IMR-90 (cell line): ENCODE measurements around the gene RCL1. TPM values are rescaled to one million over a fixed set of nuclear protein-coding genes. Genes with fewer than 3 reads are reported as not detected.

Experiments used
- ATAC-seq: fragments of 200-7000 bp; cut with Tn5 transposase; 2 replicates; pipeline ENCODE4 v1.9.1; 2020; ENCODE audit warnings: low read depth, mild to moderate bottlenecking, moderate library complexity
- BruUV-seq: library from RNA; stranded (reverse); fragments of 400-500 nt; replicated peaks from 2 replicates; lab custom pipeline; 2021; lab: Mats Ljungman, UMichigan
- CTCF ChIA-PET: fragments of 300-600 bp; formaldehyde crosslinking; extraction: SDS; loops from one replicate; lab custom pipeline; 2021; ENCODE audit warnings: antibody characterized with exemption; lab: Yijun Ruan, JAX
- POLR2A ChIA-PET: fragments of 300-600 bp; sonication (Branson Sonifier 250); formaldehyde crosslinking; loops from one replicate; lab custom pipeline; 2022; ENCODE audit warnings: antibody characterized with exemption; ENCODE audit not compliant: unreplicated experiment; lab: Charles Lee
- DNase-seq: peaks from one replicate; pipeline ENCODE4 v3.0.0; 2013
- H2AFZ ChIP-seq: replicated peaks from 2 replicates; pipeline ENCODE3; 2013; ENCODE audit warnings: low read length, mild to moderate bottlenecking; ENCODE audit not compliant: poor library complexity
- H2AK5ac ChIP-seq: 2 replicates; pipeline ENCODE4 v1.6.1; 2013; ENCODE audit warnings: low read depth, low read length, inconsistent platforms
- H2AK9ac ChIP-seq: replicated peaks from 2 replicates; pipeline ENCODE3; 2013; ENCODE audit warnings: mild to moderate bottlenecking, low read depth, low read length, moderate library complexity; ENCODE audit not compliant: poor library complexity
- H2BK120ac ChIP-seq: 2 replicates; pipeline ENCODE4 v1.6.1; 2013; ENCODE audit warnings: low read depth, low read length, inconsistent platforms
- H2BK15ac ChIP-seq: 3 replicates; pipeline ENCODE4 v1.6.1; 2013; ENCODE audit warnings: low read depth, low read length, inconsistent platforms
- H2BK20ac ChIP-seq: 2 replicates; pipeline ENCODE4 v1.6.1; 2013; ENCODE audit warnings: low read depth, mild to moderate bottlenecking, inconsistent platforms, low read length, moderate library complexity
- H2BK5ac ChIP-seq: 2 replicates; pipeline ENCODE4 v1.6.1; 2013; ENCODE audit warnings: mild to moderate bottlenecking, low read depth, low read length, inconsistent platforms; ENCODE audit not compliant: poor library complexity, severe bottlenecking
- H3K14ac ChIP-seq: replicated peaks from 2 replicates; pipeline ENCODE4 v1.6.1; 2013; ENCODE audit warnings: low read depth, low read length, inconsistent platforms
- H3K18ac ChIP-seq: 2 replicates; pipeline ENCODE4 v1.6.1; 2013; ENCODE audit warnings: low read depth, low read length, control low read depth
- H3K23ac ChIP-seq: 2 replicates; pipeline ENCODE4 v1.6.1; 2013; ENCODE audit warnings: low read depth, low read length, inconsistent platforms
- H3K27ac ChIP-seq: 2 replicates; pipeline ENCODE4 v1.5.1; 2013; ENCODE audit warnings: mild to moderate bottlenecking, control low read depth, low read length; ENCODE audit not compliant: insufficient read depth
- H3K27me3 ChIP-seq: 2 replicates; pipeline ENCODE4 v1.6.1; 2013; ENCODE audit warnings: low read length; ENCODE audit not compliant: control insufficient read depth, insufficient read depth
- H3K36me3 ChIP-seq: 2 replicates; pipeline ENCODE4 v1.6.1; 2013; ENCODE audit warnings: low read length, mixed read lengths; ENCODE audit not compliant: control insufficient read depth, insufficient read depth
- H3K4ac ChIP-seq: 2 replicates; pipeline ENCODE4 v1.6.1; 2013; ENCODE audit warnings: low read depth, low read length, inconsistent platforms
- H3K4me1 ChIP-seq: 2 replicates; pipeline ENCODE4 v1.6.1; 2013; ENCODE audit warnings: low read length, mixed read lengths; ENCODE audit not compliant: control insufficient read depth, insufficient read depth
- H3K4me2 ChIP-seq: 2 replicates; pipeline ENCODE4 v1.6.1; 2013; ENCODE audit warnings: low read depth, mild to moderate bottlenecking, control low read depth, low read length, moderate library complexity
- H3K4me3 ChIP-seq: 2 replicates; pipeline ENCODE4 v1.5.1; 2013; ENCODE audit warnings: low read depth, mild to moderate bottlenecking, control low read depth, low read length, moderate library complexity; ENCODE audit not compliant: insufficient read depth
- H3K56ac ChIP-seq: 2 replicates; pipeline ENCODE4 v1.6.1; 2013; ENCODE audit warnings: low read length, inconsistent platforms; ENCODE audit not compliant: insufficient read depth; ENCODE audit errors: extremely low read depth
- H3K79me1 ChIP-seq, 2 experiments: 2 replicates each; pipeline ENCODE4 v1.6.1; 2013; ENCODE audit warnings: low read length in 2 of 2, inconsistent platforms in 1 of 2, low read depth in 1 of 2
- H3K9ac ChIP-seq: 2 replicates; pipeline ENCODE4 v1.6.1; 2013; ENCODE audit warnings: low read depth, low read length, control low read depth
- H3K9me1 ChIP-seq: 2 replicates; pipeline ENCODE4 v1.6.1; 2013; ENCODE audit warnings: low read length, inconsistent platforms; ENCODE audit not compliant: insufficient read depth
- H3K9me3 ChIP-seq: 2 replicates; pipeline ENCODE4 v1.6.1; 2013; ENCODE audit warnings: low read length; ENCODE audit not compliant: control insufficient read depth, insufficient read depth
- H4K20me1 ChIP-seq: 2 replicates; pipeline ENCODE4 v1.6.1; 2013; ENCODE audit warnings: low read length, inconsistent platforms; ENCODE audit not compliant: insufficient read depth
- H4K5ac ChIP-seq: 2 replicates; pipeline ENCODE4 v1.6.1; 2013; ENCODE audit warnings: mild to moderate bottlenecking, low read depth, low read length, control low read depth
- H4K8ac ChIP-seq, 2 experiments: 2 replicates each; pipeline ENCODE4 v1.6.1; 2013; ENCODE audit warnings: low read depth in 2 of 2, low read length in 2 of 2, control low read depth in 1 of 2, inconsistent platforms in 1 of 2
- H4K91ac ChIP-seq: 2 replicates; pipeline ENCODE4 v1.6.1; 2013; ENCODE audit warnings: low read depth, low read length, inconsistent platforms; ENCODE audit not compliant: insufficient read depth
- BHLHE40 ChIP-seq: fragments of 150-350 bp; IDR thresholded peaks from 2 replicates; pipeline ENCODE4 v1.6.1; 2016; ENCODE audit warnings: mild to moderate bottlenecking, low read depth, low read length
- CEBPB ChIP-seq: IDR thresholded peaks from 2 replicates; pipeline ENCODE4 v1.6.1; 2012; ENCODE audit warnings: low read depth, low read length, improper control_type of control experiment
- CHD1 ChIP-seq: IDR thresholded peaks from 2 replicates; pipeline ENCODE4 v1.6.1; 2012; ENCODE audit warnings: low read depth, low read length, improper control_type of control experiment
- FOS ChIP-seq: fragments of 150-350 bp; IDR thresholded peaks from 2 replicates; pipeline ENCODE4 v1.6.1; 2016; ENCODE audit warnings: low read depth, low read length
- MAFK ChIP-seq: IDR thresholded peaks from 2 replicates; pipeline ENCODE4 v1.6.1; 2012; ENCODE audit warnings: low read depth, low read length, improper control_type of control experiment
- MAZ ChIP-seq: IDR thresholded peaks from 2 replicates; pipeline ENCODE4 v1.6.1; 2012; ENCODE audit warnings: low read depth, mild to moderate bottlenecking, low read length, improper control_type of control experiment, moderate library complexity, borderline replicate concordance
- MXI1 ChIP-seq: IDR thresholded peaks from 2 replicates; pipeline ENCODE4 v1.6.1; 2012; ENCODE audit warnings: low read depth, mild to moderate bottlenecking, low read length, moderate library complexity, borderline replicate concordance
- NFE2L2 ChIP-seq: fragments of 150-350 bp; IDR thresholded peaks from 2 replicates; pipeline ENCODE4 v1.6.1; 2016; ENCODE audit warnings: low read depth, mild to moderate bottlenecking, low read length
- POLR2A ChIP-seq: IDR thresholded peaks from 2 replicates; pipeline ENCODE4 v1.6.1; 2012; ENCODE audit warnings: mild to moderate bottlenecking, low read depth, low read length
- RAD21 ChIP-seq: IDR thresholded peaks from 2 replicates; pipeline ENCODE4 v1.6.1; 2012; ENCODE audit warnings: low read length, improper control_type of control experiment
- RCOR1 ChIP-seq: IDR thresholded peaks from 2 replicates; pipeline ENCODE4 v1.6.1; 2012; ENCODE audit warnings: mild to moderate bottlenecking, low read length, improper control_type of control experiment; ENCODE audit not compliant: insufficient replicate concordance
- SMC3 ChIP-seq: fragments of 150-350 bp; IDR thresholded peaks from 2 replicates; pipeline ENCODE4 v1.6.1; 2016; ENCODE audit warnings: low read depth, mild to moderate bottlenecking, antibody characterized with exemption, low read length, moderate library complexity
- WGBS, 2 experiments: methylation state at CpG; one replicate each; pipeline versions ENCODE4 v1.1.5 to v1.1.7; 2013; ENCODE audit warnings: missing lambda C conversion rate in 2 of 2; ENCODE audit not compliant: insufficient read length in 1 of 2; ENCODE audit errors: extremely low coverage in 2 of 2; 5-methylcytosine and 5-hydroxymethylcytosine counted together
- dilution Hi-C: fragments of 300-500 bp; cut with HindIII; formaldehyde crosslinking; loops from one replicate; pipeline ENCODE4 v1.14.3; 2018; ENCODE audit warnings: low sequenced_read_pairs; ENCODE audit not compliant: unreplicated experiment
- in situ Hi-C: fragments of 300-500 bp; cut with MboI; formaldehyde crosslinking; loops from 3 replicates; pipeline ENCODE4 v1.14.3; 2019; ENCODE audit warnings: low sequenced_read_pairs, inconsistent platforms, mixed read lengths
- intact Hi-C: fragments of 100-400 bp; cut with micrococcal nuclease; formaldehyde crosslinking; loops from 2 replicates; pipeline ENCODE4 v1.10.0; 2022
- polyA plus RNA-seq, 3 experiments: library from polyadenylated mRNA; depleted of rRNA; stranded (reverse); fragments of >200 nt; gene quantifications; 2 replicates each; pipeline ENCODE4 v1.2.3, GENCODE V29; 2012; ENCODE audit warnings: low replicate concordance in 1 of 3
- total RNA-seq: library from RNA; depleted of rRNA; stranded (reverse); fragments of >200 nt; gene quantifications from 2 replicates; pipeline ENCODE4 v1.2.3, GENCODE V29; 2012
- TF ChIP-seq, protein P1 (sequence below): fragments of 150-350 bp; IDR thresholded peaks from 2 replicates; pipeline ENCODE4 v1.6.1; 2016; ENCODE audit warnings: low read depth, mild to moderate bottlenecking, low read length, moderate library complexity, borderline replicate concordance
- TF ChIP-seq, protein P2 (sequence below): conservative IDR thresholded peaks from 2 replicates; pipeline ENCODE4 v1.5.1; 2012; ENCODE audit warnings: mild to moderate bottlenecking, low read depth, low read length, improper control_type of control experiment
- TF ChIP-seq, protein P3 (sequence below): fragments of 150-350 bp; IDR thresholded peaks from 2 replicates; pipeline ENCODE4 v1.6.1; 2017; ENCODE audit warnings: mild to moderate bottlenecking, antibody characterized with exemption, low read length, low read depth

The RCL1 gene
- total and polyA plus RNA-seq, 2 of the 4 experiments (the other 2 are of a cell fraction) = 12.3 to 13.8 TPM

DNA sequence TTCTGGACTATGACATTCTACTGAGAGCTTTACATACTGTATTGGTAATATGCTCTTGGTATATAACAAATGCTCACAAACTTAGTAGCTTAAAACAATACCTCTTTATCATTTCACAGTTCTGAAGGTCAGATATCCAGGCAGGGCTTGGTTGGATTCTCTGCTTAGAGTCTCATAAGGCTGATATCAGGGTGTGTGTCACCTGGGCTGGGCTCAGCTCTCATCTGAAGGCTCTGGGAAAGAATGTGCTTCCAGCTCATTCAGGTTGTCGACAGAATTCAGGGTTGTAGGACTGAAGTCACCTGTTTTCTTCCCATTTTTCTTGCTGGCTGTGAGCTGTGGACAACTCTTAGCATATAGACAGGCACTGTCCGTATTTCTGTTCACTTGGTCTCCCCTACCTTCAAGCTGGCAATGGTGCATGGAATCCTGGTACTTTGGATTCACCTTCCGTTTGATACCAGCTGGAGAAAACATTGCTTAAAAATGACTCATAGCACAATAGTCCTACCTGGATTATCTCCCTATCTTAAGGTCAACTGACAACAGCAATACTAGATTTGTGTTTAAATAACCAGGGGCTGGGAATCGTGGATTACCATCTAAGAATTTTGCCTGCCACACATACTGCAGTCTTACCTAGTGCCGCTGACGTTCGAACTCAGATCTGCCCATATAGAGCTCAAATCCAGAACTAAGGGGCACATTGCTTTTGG lies 69.2 kb downstream of the RCL1 start:
- no peak for ATAC-seq
- no peaks in the 10 kb centered on the region for H4K20me1 ChIP-seq
- dilution Hi-C loops (no loop called here), intact Hi-C loops (loop anchor here (5.0 kb wide), 1 partner anchor 70 kb away; the partner anchor contains the start of gene RCL1), in situ Hi-C loops (no loop called here)
- H3K9me3 ChIP-seq = no peaks in the 10 kb centered on the region
- H3K4me1 ChIP-seq = no peaks in the 10 kb centered on the region; the same call in 1 of the 2 replicates
- H3K23ac ChIP-seq = no peak overlapping the region
- no peak overlapping the region for H3K9ac ChIP-seq
- BruUV-seq = no TSS peak
- H3K14ac ChIP-seq = no peak overlapping the region
- peaks cover 7% of the 10 kb centered on the region; the same call in 1 of the 2 replicates for H3K9me1 ChIP-seq
- no peak overlapping the region for H2BK120ac ChIP-seq
- H3K4me3 ChIP-seq = no peak overlapping the region
- no peak overlapping the region for H2BK20ac ChIP-seq
- H2AK9ac ChIP-seq = no peak overlapping the region
- no peak overlapping the region for H3K56ac ChIP-seq
- H3K4ac ChIP-seq = no peak overlapping the region
- no CpG with 5 or more reads among the region's 7 CpGs for WGBS, 2 experiments
- H3K36me3 ChIP-seq = 0 out of 2 replicates have a peak, but pooled peaks cover 2% of the 10 kb centered on the region
- no peak overlapping the region for H3K27ac ChIP-seq
- no peak overlapping the region for H4K8ac ChIP-seq
- ChIA-PET CTCF (no interaction called here), POLR2A (no interaction called here)
- H2BK5ac ChIP-seq = no peak overlapping the region
- H2AFZ ChIP-seq = no peak overlapping the region
- H2AK5ac ChIP-seq = no peak overlapping the region
- H2BK15ac ChIP-seq = no peak overlapping the region
- peaks cover 0 to 3% of the 10 kb centered on the region in 2 experiments; a peak in 2 of 4 replicates for H3K79me1 ChIP-seq
- no peak for DNase-seq
- no peak overlapping the region for H4K91ac ChIP-seq
- no peak overlapping the region for H4K5ac ChIP-seq
- no peaks in the 10 kb centered on the region for H3K27me3 ChIP-seq
- no peak overlapping the region for H3K4me2 ChIP-seq
- H3K18ac ChIP-seq = no peak overlapping the region
- TF ChIP-seq CEBPB (no peak), MAZ (no peak), BHLHE40 (no peak), MXI1 (no peak), FOS (no peak), RCOR1 (no peak), CHD1 (no peak), POLR2A (no peak), MAFK (no peak), RAD21 (no peak), NFE2L2 (no peak), SMC3 (no peak)
- TF ChIP-seq, protein P1, sequence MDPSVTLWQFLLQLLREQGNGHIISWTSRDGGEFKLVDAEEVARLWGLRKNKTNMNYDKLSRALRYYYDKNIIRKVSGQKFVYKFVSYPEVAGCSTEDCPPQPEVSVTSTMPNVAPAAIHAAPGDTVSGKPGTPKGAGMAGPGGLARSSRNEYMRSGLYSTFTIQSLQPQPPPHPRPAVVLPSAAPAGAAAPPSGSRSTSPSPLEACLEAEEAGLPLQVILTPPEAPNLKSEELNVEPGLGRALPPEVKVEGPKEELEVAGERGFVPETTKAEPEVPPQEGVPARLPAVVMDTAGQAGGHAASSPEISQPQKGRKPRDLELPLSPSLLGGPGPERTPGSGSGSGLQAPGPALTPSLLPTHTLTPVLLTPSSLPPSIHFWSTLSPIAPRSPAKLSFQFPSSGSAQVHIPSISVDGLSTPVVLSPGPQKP = no peak
- TF ChIP-seq, protein P2, sequence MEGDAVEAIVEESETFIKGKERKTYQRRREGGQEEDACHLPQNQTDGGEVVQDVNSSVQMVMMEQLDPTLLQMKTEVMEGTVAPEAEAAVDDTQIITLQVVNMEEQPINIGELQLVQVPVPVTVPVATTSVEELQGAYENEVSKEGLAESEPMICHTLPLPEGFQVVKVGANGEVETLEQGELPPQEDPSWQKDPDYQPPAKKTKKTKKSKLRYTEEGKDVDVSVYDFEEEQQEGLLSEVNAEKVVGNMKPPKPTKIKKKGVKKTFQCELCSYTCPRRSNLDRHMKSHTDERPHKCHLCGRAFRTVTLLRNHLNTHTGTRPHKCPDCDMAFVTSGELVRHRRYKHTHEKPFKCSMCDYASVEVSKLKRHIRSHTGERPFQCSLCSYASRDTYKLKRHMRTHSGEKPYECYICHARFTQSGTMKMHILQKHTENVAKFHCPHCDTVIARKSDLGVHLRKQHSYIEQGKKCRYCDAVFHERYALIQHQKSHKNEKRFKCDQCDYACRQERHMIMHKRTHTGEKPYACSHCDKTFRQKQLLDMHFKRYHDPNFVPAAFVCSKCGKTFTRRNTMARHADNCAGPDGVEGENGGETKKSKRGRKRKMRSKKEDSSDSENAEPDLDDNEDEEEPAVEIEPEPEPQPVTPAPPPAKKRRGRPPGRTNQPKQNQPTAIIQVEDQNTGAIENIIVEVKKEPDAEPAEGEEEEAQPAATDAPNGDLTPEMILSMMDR = no peak
- TF ChIP-seq, protein P3, sequence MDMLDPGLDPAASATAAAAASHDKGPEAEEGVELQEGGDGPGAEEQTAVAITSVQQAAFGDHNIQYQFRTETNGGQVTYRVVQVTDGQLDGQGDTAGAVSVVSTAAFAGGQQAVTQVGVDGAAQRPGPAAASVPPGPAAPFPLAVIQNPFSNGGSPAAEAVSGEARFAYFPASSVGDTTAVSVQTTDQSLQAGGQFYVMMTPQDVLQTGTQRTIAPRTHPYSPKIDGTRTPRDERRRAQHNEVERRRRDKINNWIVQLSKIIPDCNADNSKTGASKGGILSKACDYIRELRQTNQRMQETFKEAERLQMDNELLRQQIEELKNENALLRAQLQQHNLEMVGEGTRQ = no peak
